Neural progenitor cell (in vitro differentiated cells): Measurements from ENCODE around the gene GRIN3B. TPM values are rescaled to one million over a fixed set of nuclear protein-coding genes. Genes with fewer than 3 reads are reported as not detected.

Source experiments
- DNase-seq: peaks from one replicate; pipeline ENCODE4 v3.0.0-alpha.2; 2016; ENCODE audit warnings: low spot score
- H2AFZ ChIP-seq: fragments of 200-600 bp; sonication (generic); replicated peaks from 2 replicates; pipeline ENCODE4 v1.6.1; 2016; ENCODE audit warnings: antibody characterized with exemption
- H3F3A ChIP-seq: fragments of 200-600 bp; sonication (generic); 2 replicates; pipeline ENCODE4 v1.6.1; 2016; ENCODE audit warnings: antibody characterized with exemption, low read depth
- H3K27ac ChIP-seq: fragments of 200-600 bp; sonication (generic); 2 replicates; pipeline ENCODE4 v1.5.1; 2016; ENCODE audit warnings: mild to moderate bottlenecking
- H3K27me3 ChIP-seq: fragments of 200-600 bp; sonication (generic); 2 replicates; pipeline ENCODE4 v1.6.1; 2016; ENCODE audit warnings: mild to moderate bottlenecking, moderate library complexity
- H3K36me3 ChIP-seq: fragments of 200-600 bp; sonication (generic); 2 replicates; pipeline ENCODE4 v1.5.1; 2016
- H3K4me1 ChIP-seq: fragments of 200-600 bp; sonication (generic); 2 replicates; pipeline ENCODE4 v1.6.1; 2016; ENCODE audit warnings: mixed run types
- H3K4me2 ChIP-seq: fragments of 200-600 bp; sonication (generic); 2 replicates; pipeline ENCODE4 v1.6.1; 2016
- H3K4me3 ChIP-seq: fragments of 200-600 bp; sonication (generic); 2 replicates; pipeline ENCODE4 v1.5.1; 2016
- H3K79me2 ChIP-seq: fragments of 200-600 bp; sonication (generic); 2 replicates; pipeline ENCODE4 v1.6.1; 2016; ENCODE audit warnings: low read depth
- H3K9ac ChIP-seq: fragments of 200-600 bp; sonication (generic); 2 replicates; pipeline ENCODE4 v1.6.1; 2016
- H3K9me3 ChIP-seq: fragments of 200-600 bp; sonication (generic); 2 replicates; pipeline ENCODE4 v1.5.1; 2016; ENCODE audit warnings: low read depth
- H4K20me1 ChIP-seq: fragments of 200-600 bp; sonication (generic); 2 replicates; pipeline ENCODE4 v1.6.1; 2016; ENCODE audit warnings: low read depth
- H3K27ac Mint-ChIP-seq: 3 replicates; pipeline ENCODE4 v1.8.0; 2021; ENCODE audit warnings: mixed read lengths
- H3K27me3 Mint-ChIP-seq: 2 replicates; pipeline ENCODE4 v1.8.0; 2022; ENCODE audit warnings: low read depth, mild to moderate bottlenecking, inconsistent platforms, moderate library complexity, mixed read lengths; ENCODE audit not compliant: insufficient read depth
- H3K36me3 Mint-ChIP-seq: 3 replicates; pipeline ENCODE4 v1.8.0; 2021; ENCODE audit warnings: mixed read lengths
- H3K4me1 Mint-ChIP-seq: 3 replicates; pipeline ENCODE4 v1.8.0; 2021; ENCODE audit warnings: mixed read lengths
- H3K4me3 Mint-ChIP-seq: 3 replicates; pipeline ENCODE4 v1.8.0; 2021; ENCODE audit warnings: mild to moderate bottlenecking, moderate library complexity, mixed read lengths
- H3K9me3 Mint-ChIP-seq: 3 replicates; pipeline ENCODE4 v1.8.0; 2020; ENCODE audit warnings: mixed read lengths
- CTCF ChIP-seq: fragments of 200-600 bp; sonication (generic); IDR thresholded peaks from 2 replicates; pipeline ENCODE4 v1.5.1; 2017; ENCODE audit warnings: antibody characterized with exemption, mild to moderate bottlenecking
- EZH2 ChIP-seq: fragments of 200-600 bp; sonication (generic); IDR thresholded peaks from 2 replicates; pipeline ENCODE4 v1.6.1; 2017; ENCODE audit warnings: antibody characterized with exemption, mild to moderate bottlenecking, moderate library complexity
- EZH2phosphoT487 ChIP-seq: fragments of 200-600 bp; sonication (generic); IDR thresholded peaks from 2 replicates; pipeline ENCODE4 v1.6.1; 2017; ENCODE audit warnings: antibody characterized with exemption
- total RNA-seq: library from RNA; depleted of rRNA; stranded (reverse); fragments of >200 nt; gene quantifications from 2 replicates; pipeline ENCODE4 v1.2.3, GENCODE V29; 2015; ENCODE audit warnings: low replicate concordance

Gene GRIN3B
- total RNA-seq = 5.4 and 5.9 TPM in 2 replicates

- H3K9ac ChIP-seq = no peak within 1 kb of the TSS
- no peaks in the 10 kb centered on the region for H3K79me2 ChIP-seq
- H3K4me2 ChIP-seq = peak within 1 kb of the TSS; percentile 94
- H3K27ac Mint-ChIP-seq = no peak within 1 kb of the TSS
- H3K27me3 ChIP-seq = peaks cover 70% of the 10 kb centered on the region
- H2AFZ ChIP-seq = no peak within 1 kb of the TSS
- peaks cover 3% of the 10 kb centered on the region for H3K9me3 Mint-ChIP-seq
- peaks cover 8% of the 10 kb centered on the region for H4K20me1 ChIP-seq
- H3K36me3 Mint-ChIP-seq = no peaks in the 10 kb centered on the region
- H3K4me3 Mint-ChIP-seq = peak within 1 kb of the TSS; percentile 81
- peaks cover 38% of the 10 kb centered on the region for H3K27me3 Mint-ChIP-seq
- peak; percentile 37 for TF ChIP-seq EZH2
- peak; percentile 78 for TF ChIP-seq CTCF
- TF ChIP-seq EZH2phosphoT487 = peak; percentile 62
- DNase-seq = peak; percentile 90
- H3K4me3 ChIP-seq = peak within 1 kb of the TSS; percentile 73
- peaks cover 7% of the 10 kb centered on the region for H3K4me1 ChIP-seq
- H3F3A ChIP-seq = peaks cover 6% of the 10 kb centered on the region
- H3K27ac ChIP-seq = no peak within 1 kb of the TSS
- no peaks in the 10 kb centered on the region for H3K36me3 ChIP-seq
- H3K4me1 Mint-ChIP-seq = peaks cover 12% of the 10 kb centered on the region
- H3K9me3 ChIP-seq = no peaks in the 10 kb centered on the region
These were observed at the start of gene GRIN3B for GRCh38 chr19:1000095-1000494. Gene GRIN3B, plus strand, starts transcription at chr19:1000419. Its CDS starts 19 bp downstream, at chr19:1000438.

GRCh38 chr19:952049-952679 lies 48.1 kb upstream of the GRIN3B start:
- peaks cover 26% of the 10 kb centered on the region for H3F3A ChIP-seq
- peaks cover 42% of the 10 kb centered on the region for H3K4me1 ChIP-seq
- H3K9me3 Mint-ChIP-seq = no peaks in the 10 kb centered on the region
- H3K27ac Mint-ChIP-seq = no peak overlapping the region
- no peak for DNase-seq
- no peaks in the 10 kb centered on the region for H3K27me3 ChIP-seq
- peaks cover 87% of the 10 kb centered on the region for H4K20me1 ChIP-seq
- H3K36me3 ChIP-seq = no peaks in the 10 kb centered on the region
- peaks cover 69% of the 10 kb centered on the region for H3K79me2 ChIP-seq
- H3K4me3 Mint-ChIP-seq = no peak overlapping the region
- H3K4me1 Mint-ChIP-seq = peaks cover 32% of the 10 kb centered on the region
- H3K9me3 ChIP-seq = no peaks in the 10 kb centered on the region
- H2AFZ ChIP-seq = no peak overlapping the region
- no peak overlapping the region for H3K4me3 ChIP-seq
- H3K27ac ChIP-seq = peak overlapping the region; percentile 58
- H3K36me3 Mint-ChIP-seq = no peaks in the 10 kb centered on the region
- no peak for TF ChIP-seq CTCF
- H3K27me3 Mint-ChIP-seq = peaks cover 2% of the 10 kb centered on the region
- H3K4me2 ChIP-seq = peak overlapping the region; percentile 38
- no peak overlapping the region for H3K9ac ChIP-seq

GRCh38 chr19:952680-953444 lies 47.4 kb upstream of the GRIN3B start:
- Histone ChIP-seq H3K4me2 (peak overlapping the region; percentile 38), H3K4me3 (no peak overlapping the region), H3K27me3 (no peaks in the 10 kb centered on the region), H3F3A (peaks cover 30% of the 10 kb centered on the region), H3K27ac (peak overlapping the region; percentile 58), H3K79me2 (peaks cover 69% of the 10 kb centered on the region), H3K9me3 (no peaks in the 10 kb centered on the region), H2AFZ (no peak overlapping the region), H3K36me3 (no peaks in the 10 kb centered on the region), H3K9ac (no peak overlapping the region), H3K4me1 (peaks cover 47% of the 10 kb centered on the region), H4K20me1 (peaks cover 84% of the 10 kb centered on the region)
- no peak overlapping the region for H3K27ac Mint-ChIP-seq
- H3K4me1 Mint-ChIP-seq = peaks cover 36% of the 10 kb centered on the region
- no peaks in the 10 kb centered on the region for H3K36me3 Mint-ChIP-seq
- no peak for TF ChIP-seq EZH2phosphoT487
- no peak for TF ChIP-seq CTCF
- no peak for TF ChIP-seq EZH2
- peaks cover 2% of the 10 kb centered on the region for H3K27me3 Mint-ChIP-seq
- no peak overlapping the region for H3K4me3 Mint-ChIP-seq
- DNase-seq = no peak
- no peaks in the 10 kb centered on the region for H3K9me3 Mint-ChIP-seq
